A673 (cell line): ENCODE measurements around the gene GTF2H1.

ENCODE experiments used
- CTCF ChIP-seq: fragments of 300-800, 200-600 bp; sonication (generic); conservative IDR thresholded peaks from 2 replicates; pipeline ENCODE4 v1.5.1; 2017; ENCODE audit warnings: low read depth, mild to moderate bottlenecking, antibody characterized with exemption, low read length, moderate library complexity, mixed read lengths
- EZH2 ChIP-seq: fragments of 200-600 bp; sonication (generic); IDR thresholded peaks from 2 replicates; pipeline ENCODE4 v1.6.1; 2017; ENCODE audit warnings: borderline replicate concordance, low read depth, mild to moderate bottlenecking, mixed read lengths, antibody characterized with exemption, low read length; ENCODE audit not compliant: poor library complexity, severe bottlenecking

GRCh38 chr11:18282626-18283025, 39.7 kb upstream of the GTF2H1 start:
- TF ChIP-seq CTCF (no peak), EZH2 (no peak)
